GM12873 (cell line): Measurements from ENCODE around the gene DLK1.

ENCODE experiments used
- CTCF ChIP-seq: IDR thresholded peaks from 2 replicates; pipeline ENCODE4 v1.5.1; 2012; ENCODE audit warnings: low read depth, mild to moderate bottlenecking, moderate library complexity, low read length, control low read depth; ENCODE audit not compliant: insufficient read depth; ENCODE audit errors: missing control alignments

The DLK1 gene

GRCh38 chr14:100770046-100770445 is 43.4 kb downstream of the DLK1 start:
- no peak for TF ChIP-seq CTCF

GRCh38 chr14:100770605-100771120 is 44.0 kb downstream of the DLK1 start:
- no peak for TF ChIP-seq CTCF

- no peak for TF ChIP-seq CTCF
These were observed 44.6 kb downstream of the DLK1 start for GRCh38 chr14:100771121-100771800.

GRCh38 chr14:100772607-100773165 is 46.0 kb downstream of the DLK1 start:
- no peak for TF ChIP-seq CTCF

GRCh38 chr14:100773331-100774163 is 46.9 kb downstream of the DLK1 start:
- TF ChIP-seq CTCF, result no peak

- no peak for TF ChIP-seq CTCF
These were observed 47.5 kb downstream of the DLK1 start for GRCh38 chr14:100774164-100774537.

- no peak for TF ChIP-seq CTCF
These were observed 48.7 kb downstream of the DLK1 start for GRCh38 chr14:100775351-100775830.
